CD4-positive, alpha-beta memory T cell (primary cell): ENCODE data around the gene NCOA3. TPM values are rescaled to one million over a fixed set of nuclear protein-coding genes. Genes with fewer than 3 reads are reported as not detected.
A peak's percentile ranks its signal among the peaks of the same experiment; 100 is the strongest.

Experiments used
- CTCF ChIA-PET: fragments of 350-600 bp; sonication (Branson Sonifier 250); formaldehyde crosslinking; loops from one replicate; lab custom pipeline; 2021; ENCODE audit warnings: inconsistent platforms; ENCODE audit not compliant: partially characterized antibody; lab: Charles Lee
- POLR2A ChIA-PET: fragments of 350-600 bp; sonication (Branson Sonifier 250); formaldehyde crosslinking; loops from one replicate; lab custom pipeline; 2021; ENCODE audit not compliant: partially characterized antibody; lab: Charles Lee
- DNase-seq, 5 donors: peaks; one replicate each; pipeline versions ENCODE4 v3.0.0 to v3.0.0-alpha.2; 2020 to 2022; ENCODE audit warnings: mixed read lengths in 1 of 5
- H3K27ac ChIP-seq: one replicate; pipeline ENCODE4 v1.7.0; 2013; ENCODE audit warnings: low read depth, low read length
- H3K27me3 ChIP-seq: 2 replicates; pipeline ENCODE4 v1.7.0; 2013; ENCODE audit warnings: mild to moderate bottlenecking, low read length, moderate library complexity; ENCODE audit not compliant: insufficient read depth
- H3K36me3 ChIP-seq: 2 replicates; pipeline ENCODE4 v1.7.0; 2013; ENCODE audit warnings: mild to moderate bottlenecking, low read length, moderate library complexity; ENCODE audit not compliant: insufficient read depth
- H3K4me1 ChIP-seq: 2 replicates; pipeline ENCODE4 v1.7.0; 2013; ENCODE audit warnings: mild to moderate bottlenecking, low read length, moderate library complexity; ENCODE audit not compliant: insufficient read depth
- H3K4me3 ChIP-seq, 2 donors: one replicate each; pipeline ENCODE4 v1.7.0; 2013; ENCODE audit warnings: low read length in 2 of 2, mild to moderate bottlenecking in 1 of 2
- H3K9me3 ChIP-seq, 2 donors: one replicate each; pipeline ENCODE4 v1.7.0; 2013; ENCODE audit warnings: low read length in 2 of 2, control low read depth in 1 of 2; ENCODE audit not compliant: control insufficient read depth in 1 of 2
- H3K27ac Mint-ChIP-seq, 7 donors: one replicate each; pipeline ENCODE4 v1.8.0; 2020 to 2021; ENCODE audit warnings: mixed read lengths in 7 of 7, mild to moderate bottlenecking in 6 of 7, inconsistent platforms in 3 of 7, moderate library complexity in 3 of 7
- H3K27me3 Mint-ChIP-seq, 2 donors: one replicate each; pipeline ENCODE4 v1.8.0; 2020 to 2021; ENCODE audit warnings: mixed read lengths in 2 of 2
- H3K36me3 Mint-ChIP-seq, 2 donors: one replicate each; pipeline ENCODE4 v1.8.0; 2020 to 2021; ENCODE audit warnings: mixed read lengths in 2 of 2, inconsistent platforms in 1 of 2, mild to moderate bottlenecking in 1 of 2
- H3K4me1 Mint-ChIP-seq, 4 donors: one replicate each; pipeline ENCODE4 v1.8.0; 2020 to 2021; ENCODE audit warnings: mixed read lengths in 4 of 4, mild to moderate bottlenecking in 1 of 4
- H3K4me3 Mint-ChIP-seq, 8 donors: one replicate each; pipeline ENCODE4 v1.8.0; 2020 to 2021; ENCODE audit warnings: mixed read lengths in 8 of 8, mild to moderate bottlenecking in 7 of 8, moderate library complexity in 6 of 8, inconsistent platforms in 3 of 8
- H3K9me3 Mint-ChIP-seq, 8 donors: one replicate each; pipeline ENCODE4 v1.8.0; 2020 to 2021; ENCODE audit warnings: mixed read lengths in 8 of 8, mild to moderate bottlenecking in 5 of 8, inconsistent platforms in 3 of 8, moderate library complexity in 1 of 8
- intact Hi-C: fragments of 100-400 bp; cut with micrococcal nuclease; formaldehyde crosslinking; loops from one replicate; pipeline ENCODE4 v1.15.1; 2023
- polyA plus RNA-seq, 2 donors: library from polyadenylated mRNA; unstranded; fragments of 300-500 nt; fragmentation: Illumina TruSeq; gene quantifications; one replicate each; pipeline ENCODE4 v1.2.3, GENCODE V29; 2021
- total RNA-seq, 2 experiments: library from RNA; stranded (reverse); gene quantifications; one replicate each; pipeline ENCODE4 v1.2.3, GENCODE V29; 2021

Gene NCOA3
- total and polyA plus RNA-seq, 4 experiments from 2014 or later, result 7.0 to 74.7 (median 46.2) TPM

DNA sequence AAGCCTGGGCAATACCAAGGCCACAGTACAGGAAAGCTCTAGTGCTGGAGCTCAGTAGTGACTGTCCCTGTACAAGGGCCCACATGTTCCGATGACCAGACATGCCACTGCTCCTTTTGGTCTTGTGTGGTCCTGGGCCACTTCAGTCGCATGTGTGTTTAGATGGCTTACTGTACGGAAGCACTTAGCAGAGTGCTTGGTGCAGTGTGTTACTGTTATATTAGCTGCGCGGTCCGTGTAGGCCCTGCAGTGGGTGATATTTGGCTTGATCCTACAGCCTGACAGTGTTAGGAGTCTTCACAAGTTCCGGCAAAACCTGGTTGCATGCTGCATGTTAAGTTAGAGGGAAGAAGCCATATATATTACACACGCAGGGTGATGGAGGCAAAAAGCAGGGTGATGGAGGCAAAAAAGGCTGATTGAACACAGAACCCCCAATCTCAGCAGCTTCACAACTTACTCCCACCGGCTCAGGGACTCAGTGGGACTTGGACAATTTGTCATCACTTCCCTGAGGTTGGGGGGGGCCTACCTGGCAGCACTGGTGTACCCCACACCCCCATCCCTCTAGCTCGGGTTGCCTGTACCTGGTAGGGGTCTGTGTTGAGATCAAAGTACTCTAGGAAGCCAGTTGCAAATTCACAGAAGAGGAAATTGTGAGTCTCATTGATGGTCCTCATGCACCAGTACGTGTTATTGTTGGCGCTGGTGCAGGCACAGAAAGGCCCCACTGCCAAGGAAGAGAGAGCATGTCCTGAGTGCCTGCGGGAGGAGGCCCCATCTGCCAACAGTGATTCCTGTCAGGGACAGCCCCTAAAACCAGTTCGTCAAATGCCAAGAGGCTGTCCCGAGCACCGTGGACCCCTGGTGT, 161.0 kb downstream of the NCOA3 start:
- POLR2A ChIA-PET, result no interaction called here
- peaks cover 0 to 2% (median 0%) of the 10 kb centered on the region in 8 donors for H3K9me3 Mint-ChIP-seq
- H3K27ac ChIP-seq, result no peak overlapping the region
- peaks cover 6 to 21% of the 10 kb centered on the region in 2 donors for H3K36me3 Mint-ChIP-seq
- H3K4me3 ChIP-seq, result no peak overlapping the region
- DNase-seq, result no peak
- no peaks in the 10 kb centered on the region for H3K27me3 ChIP-seq
- intact Hi-C loops, result loop anchor here (1.0 kb wide), 1 partner anchor 959 kb away; no protein-coding TSS in a partner anchor
- H3K4me1 Mint-ChIP-seq, result peaks cover 0 to 4% (median 2%) of the 10 kb centered on the region in 4 donors
- H3K9me3 ChIP-seq, result no peaks in the 10 kb centered on the region
- H3K4me3 Mint-ChIP-seq, result no peak overlapping the region
- no peak overlapping the region for H3K27ac Mint-ChIP-seq
- CTCF ChIA-PET, result interaction anchor here (1.0 to 3.4 kb wide), 7 partner anchors 8 to 958 kb away, joined by 3 to 41 read pairs (median 4); no protein-coding TSS in a partner anchor
- H3K36me3 ChIP-seq, result peaks cover 5% of the 10 kb centered on the region
- no peaks in the 10 kb centered on the region for H3K27me3 Mint-ChIP-seq
- peaks cover 4% of the 10 kb centered on the region for H3K4me1 ChIP-seq

DNA sequence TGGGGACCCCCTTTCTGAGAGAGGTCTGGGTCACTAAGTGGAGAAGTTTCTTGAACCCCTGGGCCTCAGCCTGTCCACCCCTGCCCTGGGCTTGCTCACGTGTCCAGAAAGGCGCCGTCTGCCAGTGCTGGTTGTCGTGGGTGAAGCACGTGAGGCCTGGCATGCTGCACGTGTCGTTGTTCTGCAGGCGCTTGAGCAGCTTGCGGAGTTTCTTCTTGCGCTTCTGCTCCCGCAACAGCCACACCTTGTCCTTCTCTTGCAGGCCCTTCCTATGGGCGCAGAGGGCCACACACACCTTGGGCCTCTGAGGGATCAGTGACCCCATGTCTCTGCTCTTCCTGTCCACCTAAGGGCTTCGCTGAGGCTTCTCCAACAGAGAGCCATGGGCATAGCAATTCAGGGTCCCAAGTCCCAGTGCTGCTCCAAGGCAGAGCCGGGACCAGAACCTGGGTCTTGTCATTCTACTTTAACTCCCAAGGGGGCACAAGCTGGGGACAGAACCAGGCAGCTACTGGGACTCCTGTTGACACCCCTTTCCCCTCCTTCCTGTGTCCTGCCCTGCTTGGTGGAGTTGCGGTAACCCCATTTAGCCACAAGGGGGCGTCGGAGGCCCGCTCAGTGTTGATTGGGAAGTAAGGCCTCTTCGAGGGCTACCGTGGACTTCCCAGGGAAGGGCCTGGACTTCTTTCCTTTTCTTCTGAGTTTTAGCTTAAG, 161.8 kb downstream of the NCOA3 start:
- Histone ChIP-seq H3K4me3 (no peak overlapping the region), H3K4me1 (peaks cover 4% of the 10 kb centered on the region), H3K27ac (no peak overlapping the region), H3K27me3 (no peaks in the 10 kb centered on the region), H3K36me3 (peaks cover 4% of the 10 kb centered on the region), H3K9me3 (no peaks in the 10 kb centered on the region)
- Mint-ChIP-seq H3K9me3 (peaks cover 0 to 2% (median 0%) of the 10 kb centered on the region in 8 donors), H3K4me3 (peak overlapping the region in 1 of 8 donors; percentile 39), H3K27ac (peak overlapping the region in 3 of 7 donors; percentile 26 to 70 (median 48)), H3K36me3 (peaks cover 0 to 14% of the 10 kb centered on the region in 2 donors), H3K4me1 (peaks cover 0 to 4% (median 2%) of the 10 kb centered on the region in 4 donors), H3K27me3 (no peaks in the 10 kb centered on the region)
- ChIA-PET POLR2A (no interaction called here), CTCF (interaction anchor here (0.7 to 3.4 kb wide), 12 partner anchors 12 to 957 kb away, joined by 3 to 41 read pairs (median 4); no protein-coding TSS in a partner anchor)
- intact Hi-C loops, result loop anchor here (1.0 kb wide), 1 partner anchor 958 kb away; no protein-coding TSS in a partner anchor
- peak; percentile 62 to 74 (median 68) for DNase-seq

DNA sequence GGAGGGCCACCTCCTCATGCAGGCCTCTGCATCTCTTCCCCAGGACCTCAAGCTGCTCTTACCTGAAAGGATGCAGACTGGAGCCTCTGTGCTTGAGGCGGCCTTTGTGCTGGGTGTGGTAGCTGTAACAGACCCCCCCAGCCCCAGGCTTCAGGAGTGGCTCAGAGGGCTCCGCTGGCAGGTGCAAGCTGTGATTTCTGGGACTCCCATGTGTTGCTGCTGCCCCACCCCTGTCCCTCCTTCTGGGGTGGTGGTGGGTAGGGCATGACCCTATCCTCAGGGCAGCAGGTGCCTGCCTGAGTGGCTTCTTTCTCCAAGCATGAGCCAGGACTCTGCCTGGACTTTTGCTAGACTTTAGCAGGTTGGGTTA, 162.4 kb downstream of the NCOA3 start:
- Histone ChIP-seq H3K4me3 (no peak overlapping the region), H3K27ac (no peak overlapping the region), H3K9me3 (no peaks in the 10 kb centered on the region), H3K36me3 (no peaks in the 10 kb centered on the region), H3K27me3 (no peaks in the 10 kb centered on the region), H3K4me1 (peaks cover 4% of the 10 kb centered on the region)
- no peak for DNase-seq
- no peaks in the 10 kb centered on the region for H3K27me3 Mint-ChIP-seq
- CTCF ChIA-PET, result interaction anchor here (0.7 to 3.4 kb wide), 11 partner anchors 11 to 956 kb away, joined by 3 to 41 read pairs (median 4); no protein-coding TSS in a partner anchor
- H3K4me3 Mint-ChIP-seq, result peak overlapping the region in 1 of 8 donors; percentile 39
- peak overlapping the region in 1 of 7 donors; percentile 26 for H3K27ac Mint-ChIP-seq
- H3K36me3 Mint-ChIP-seq, result peaks cover 0 to 14% of the 10 kb centered on the region in 2 donors
- intact Hi-C loops, result no loop called here
- H3K4me1 Mint-ChIP-seq, result peaks cover 0 to 4% (median 2%) of the 10 kb centered on the region in 4 donors
- peaks cover 0 to 2% (median 0%) of the 10 kb centered on the region in 8 donors for H3K9me3 Mint-ChIP-seq
- POLR2A ChIA-PET, result no interaction called here

DNA sequence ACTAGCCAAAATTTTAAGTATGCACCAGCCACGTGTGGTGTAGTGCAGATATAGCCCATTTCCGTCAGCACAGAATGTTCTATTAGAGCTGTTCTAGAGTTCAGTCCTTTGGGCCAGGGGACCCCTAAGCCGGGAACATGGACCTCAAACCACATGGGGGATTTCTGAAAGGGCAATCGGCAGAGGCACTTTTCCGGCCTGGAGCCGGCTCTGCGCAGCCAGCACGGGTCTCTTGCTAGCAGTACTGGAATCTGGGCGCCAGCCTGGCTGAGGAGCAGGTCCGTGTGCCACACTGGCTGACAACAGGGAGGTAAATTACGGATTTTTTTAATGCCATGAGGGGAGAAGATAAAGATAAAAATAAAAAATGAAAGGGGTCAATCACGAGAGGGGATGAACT, 163.1 kb downstream of the NCOA3 start:
- Histone ChIP-seq H3K4me1 (peaks cover 4% of the 10 kb centered on the region), H3K9me3 (no peaks in the 10 kb centered on the region), H3K27ac (no peak overlapping the region), H3K36me3 (no peaks in the 10 kb centered on the region), H3K4me3 (no peak overlapping the region), H3K27me3 (no peaks in the 10 kb centered on the region)
- Mint-ChIP-seq H3K9me3 (peaks cover 0 to 2% (median 0%) of the 10 kb centered on the region in 8 donors), H3K27me3 (no peaks in the 10 kb centered on the region), H3K4me3 (no peak overlapping the region), H3K36me3 (peaks cover 0 to 10% of the 10 kb centered on the region in 2 donors), H3K27ac (peak overlapping the region in 1 of 7 donors; percentile 74), H3K4me1 (peaks cover 0 to 4% (median 2%) of the 10 kb centered on the region in 4 donors)
- POLR2A ChIA-PET, result no interaction called here
- CTCF ChIA-PET, result interaction anchor here (1.0 to 3.4 kb wide), 6 partner anchors 10 to 956 kb away, joined by 3 to 41 read pairs (median 4); no protein-coding TSS in a partner anchor
- no peak for DNase-seq
- intact Hi-C loops, result no loop called here

DNA sequence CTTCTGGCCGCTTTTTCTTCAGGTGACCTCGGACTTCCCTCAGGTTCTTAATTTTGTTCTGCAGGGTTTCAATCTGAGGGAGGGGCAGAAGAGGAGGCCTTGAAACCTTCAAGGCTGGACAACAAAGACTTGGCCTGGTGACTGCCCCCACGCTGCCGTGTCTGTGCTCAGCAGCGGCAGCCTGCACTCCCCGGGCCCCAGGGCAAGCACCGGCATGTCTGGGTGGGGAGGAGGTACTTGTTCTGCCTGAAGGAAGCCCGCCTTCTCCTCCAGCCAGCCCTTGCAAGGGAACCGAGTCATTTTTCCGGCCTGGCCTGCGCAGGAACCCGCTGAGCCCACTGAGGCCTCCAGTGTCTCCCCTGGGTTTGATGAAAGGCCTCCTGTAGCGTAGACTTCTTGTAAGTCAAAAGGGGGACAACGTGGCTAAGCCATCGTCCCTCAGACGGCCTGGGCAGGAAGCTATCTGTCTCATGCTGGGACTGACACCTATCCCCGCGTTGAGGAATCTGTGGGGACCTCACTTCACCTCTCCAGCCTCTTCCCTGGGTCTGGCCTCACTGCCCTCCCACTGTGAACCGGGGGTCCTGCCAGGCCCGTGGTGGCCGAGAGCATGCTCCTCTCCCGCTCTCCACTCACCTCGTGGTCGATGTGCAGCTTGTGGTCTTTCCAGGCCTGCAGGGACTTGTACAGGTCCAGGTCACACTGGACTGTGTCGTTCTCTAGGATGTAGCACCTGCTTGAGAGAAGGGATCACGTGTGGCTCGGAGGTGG, 163.7 kb downstream of the NCOA3 start:
- Histone ChIP-seq H3K4me3 (no peak overlapping the region), H3K4me1 (peaks cover 4% of the 10 kb centered on the region), H3K9me3 (no peaks in the 10 kb centered on the region), H3K27ac (no peak overlapping the region), H3K36me3 (no peaks in the 10 kb centered on the region), H3K27me3 (no peaks in the 10 kb centered on the region)
- Mint-ChIP-seq H3K9me3 (peaks cover 0 to 2% (median 0%) of the 10 kb centered on the region in 8 donors), H3K27me3 (no peaks in the 10 kb centered on the region), H3K4me3 (no peak overlapping the region), H3K4me1 (peaks cover 0 to 4% (median 2%) of the 10 kb centered on the region in 4 donors), H3K27ac (peak overlapping the region in 1 of 7 donors; percentile 23), H3K36me3 (peaks cover 0 to 10% of the 10 kb centered on the region in 2 donors)
- ChIA-PET POLR2A (no interaction called here), CTCF (no interaction called here)
- no peak for DNase-seq
- intact Hi-C loops, result no loop called here

DNA sequence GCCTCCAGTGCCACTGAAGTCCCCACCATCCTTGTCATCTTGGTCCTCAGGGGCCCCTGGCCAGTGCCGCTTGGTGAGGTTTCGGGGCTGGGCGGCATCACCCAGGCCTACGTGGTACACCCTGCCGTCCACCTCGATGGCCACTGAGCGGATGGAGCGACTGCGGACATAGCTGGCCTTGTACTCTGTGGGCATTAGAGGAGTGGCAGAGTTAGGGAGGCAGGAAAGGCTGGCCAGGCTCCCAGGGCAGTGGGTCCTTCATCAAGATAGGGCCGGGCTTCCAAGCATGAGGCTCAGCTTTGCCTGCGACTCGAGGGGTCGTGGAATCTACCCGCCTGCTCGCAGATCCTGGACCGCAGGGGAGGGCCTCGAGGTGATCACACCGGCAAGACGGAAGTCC, 164.6 kb downstream of the NCOA3 start:
- H3K27me3 Mint-ChIP-seq, result no peaks in the 10 kb centered on the region
- Histone ChIP-seq H3K4me1 (peaks cover 4% of the 10 kb centered on the region), H3K27me3 (no peaks in the 10 kb centered on the region), H3K4me3 (no peak overlapping the region), H3K9me3 (no peaks in the 10 kb centered on the region), H3K27ac (no peak overlapping the region), H3K36me3 (no peaks in the 10 kb centered on the region)
- no peak for DNase-seq
- H3K9me3 Mint-ChIP-seq, result peaks cover 0 to 2% (median 0%) of the 10 kb centered on the region in 8 donors
- H3K4me1 Mint-ChIP-seq, result peaks cover 0 to 4% (median 2%) of the 10 kb centered on the region in 4 donors
- ChIA-PET POLR2A (no interaction called here), CTCF (no interaction called here)
- H3K27ac Mint-ChIP-seq, result peak overlapping the region in 1 of 7 donors; percentile 17
- peaks cover 0 to 6% of the 10 kb centered on the region in 2 donors for H3K36me3 Mint-ChIP-seq
- no peak overlapping the region for H3K4me3 Mint-ChIP-seq
- intact Hi-C loops, result no loop called here
